ENCODE data around the gene EIF4E1B. TPM values are rescaled to one million over a fixed set of nuclear protein-coding genes. Genes with fewer than 3 reads are reported as not detected.
"Not testable (repeated sequence)": the region's sequence is repeated elsewhere in the genome, so short reads cannot be mapped to it uniquely, and the experiment has no call there.

The EIF4E1B gene
- total and polyA plus RNA-seq, 7 donors = 0.04 to 0.62 TPM; not detected in 5

GRCh38 chr5:176596689-176597416, 33.6 kb upstream of the EIF4E1B start:
- TF ChIP-seq CTCF (IDR thresholded peaks at IDR 0.05) = peak; percentile 29
- Histone ChIP-seq H3K4me1 (no peaks in the 10 kb centered on the region), H3K27ac (no peak overlapping the region), H3K4me3 (peak overlapping the region; percentile 49), H3K9me3 (no peaks in the 10 kb centered on the region), H3K27me3 (ENCODE audit: insufficient read depth in 3 of 3, low read length in 2 of 3) (peaks cover 0 to 10% (median 5%) of the 10 kb centered on the region in 3 donors), H3K36me3 (ENCODE audit: insufficient read depth in 1 of 2, low read depth in 1 of 2) (no peaks in the 10 kb centered on the region)
- DNase-seq (peak in 1 of 2 donors; percentile 40), ATAC-seq (peak; percentile 69 to 88 (median 78))
- 8 to 16% (median 16%) methylated on average over 52 to 98 of the region's 98 CpGs for WGBS, 3 donors
- intact Hi-C loops (cut with DNase I) = no loop called here

- intact Hi-C loops (cut with DNase I) = no loop called here
- DNase-seq (no peak), ATAC-seq (no peak)
- H3K9me3 ChIP-seq = no peaks in the 10 kb centered on the region
- WGBS, 3 donors = 64 to 70% (median 66%) methylated on average over 41 to 47 of the region's 47 CpGs
- no peaks in the 10 kb centered on the region for H3K4me1 ChIP-seq
- no peaks in the 10 kb centered on the region for H3K36me3 ChIP-seq (ENCODE audit: insufficient read depth in 1 of 2, low read depth in 1 of 2)
- no peak overlapping the region for H3K27ac ChIP-seq
- peaks cover 0 to 10% (median 5%) of the 10 kb centered on the region in 3 donors for H3K27me3 ChIP-seq (ENCODE audit: insufficient read depth in 3 of 3, low read length in 2 of 3)
- peak overlapping the region; percentile 49 for H3K4me3 ChIP-seq
- no peak for TF ChIP-seq CTCF (IDR thresholded peaks at IDR 0.05)
Observed at GRCh38 chr5:176597417-176598389, 32.8 kb upstream of the EIF4E1B start.

- H3K36me3 ChIP-seq (ENCODE audit: insufficient read depth in 1 of 2, low read depth in 1 of 2); ATAC-seq; DNase-seq; H3K9me3 ChIP-seq; intact Hi-C loops (cut with DNase I); H3K4me3 ChIP-seq; H3K4me1 ChIP-seq; H3K27ac ChIP-seq: not testable (repeated sequence)
- H3K27me3 ChIP-seq (ENCODE audit: insufficient read depth in 3 of 3, low read length in 2 of 3) = peaks cover 0 to 16% (median 5%) of the 10 kb centered on the region in 3 donors
- WGBS, 3 donors = 88 to 92% (median 89%) methylated on average over 19 of the region's 19 CpGs
Observed at GRCh38 chr5:176599749-176600430, 30.6 kb upstream of the EIF4E1B start.

GRCh38 chr5:176601901-176602482, 28.5 kb upstream of the EIF4E1B start:
- Histone ChIP-seq H3K27me3 (ENCODE audit: insufficient read depth in 3 of 3, low read length in 2 of 3) (peaks cover 0 to 14% (median 2%) of the 10 kb centered on the region in 3 donors), H3K4me3 (no peak overlapping the region), H3K9me3 (no peaks in the 10 kb centered on the region), H3K27ac (no peak overlapping the region), H3K4me1 (no peaks in the 10 kb centered on the region), H3K36me3 (ENCODE audit: insufficient read depth in 1 of 2, low read depth in 1 of 2) (no peaks in the 10 kb centered on the region)
- DNase-seq (no peak), ATAC-seq (no peak)
- intact Hi-C loops (cut with DNase I) = no loop called here
- TF ChIP-seq CTCF (IDR thresholded peaks at IDR 0.05) = no peak
- WGBS, 3 donors = 72 to 80% (median 79%) methylated on average over 12 of the region's 12 CpGs

Data from psoas muscle (tissue), 8 donors.